Measurements from ENCODE around the gene MYCBP.
"Not testable (repeated sequence)": the region's sequence is repeated elsewhere in the genome, so short reads cannot be mapped to it uniquely, and the experiment has no call there.

The MYCBP gene, protein sequence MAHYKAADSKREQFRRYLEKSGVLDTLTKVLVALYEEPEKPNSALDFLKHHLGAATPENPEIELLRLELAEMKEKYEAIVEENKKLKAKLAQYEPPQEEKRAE

DNA sequence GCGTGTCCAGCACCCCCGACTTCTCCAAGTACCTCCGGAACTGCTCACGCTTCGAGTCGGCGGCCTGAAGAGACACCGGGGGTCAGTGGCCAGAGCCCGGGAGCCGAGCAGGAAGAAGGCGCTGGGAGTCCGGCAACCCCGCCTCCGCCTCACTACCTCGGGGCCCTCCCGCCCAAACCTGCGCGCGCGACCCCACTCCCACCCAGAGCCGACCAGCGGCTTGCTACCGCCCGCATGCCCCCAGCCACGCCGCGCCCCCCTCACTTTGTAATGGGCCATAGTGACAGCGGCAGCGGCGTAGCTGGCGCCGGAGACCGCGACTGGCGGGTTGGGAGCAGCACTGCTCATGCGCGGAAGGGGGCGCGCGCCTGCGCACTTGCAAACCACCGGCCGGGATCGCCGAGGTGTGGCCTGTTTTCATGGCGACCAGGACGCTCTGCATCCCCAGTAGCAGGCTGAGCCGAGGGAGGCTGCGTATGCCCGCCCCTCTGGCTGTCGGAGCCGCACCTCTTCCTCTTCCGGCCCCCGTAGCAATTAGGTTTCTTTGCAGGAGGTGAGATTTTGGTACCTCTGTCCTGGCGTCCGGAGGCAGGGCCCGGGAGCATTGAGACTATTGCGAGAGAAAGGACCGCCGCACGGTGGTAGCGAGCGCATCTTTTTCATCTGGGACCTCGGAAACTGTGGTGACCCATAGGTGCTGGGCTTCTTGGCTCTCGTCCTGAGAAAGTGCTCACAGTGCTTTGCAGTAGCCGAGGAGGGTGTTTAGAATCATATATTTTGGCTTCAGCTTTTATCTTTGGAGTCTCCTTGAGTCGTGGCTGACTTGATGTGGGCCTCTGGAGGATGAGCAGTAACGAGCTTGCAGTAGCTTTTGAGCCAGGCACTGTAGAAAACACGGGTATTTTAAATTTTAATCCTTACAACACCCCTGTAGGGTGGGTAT lies at the start of gene MYCBP:
Gene MYCBP (minus strand): TSS at position 322 of the 943 bp plus-strand sequence. CDS start 43 bp downstream, at position 279.
- peak; percentile 89 for DNase-seq (ENCODE audit: low spot score)

DNA sequence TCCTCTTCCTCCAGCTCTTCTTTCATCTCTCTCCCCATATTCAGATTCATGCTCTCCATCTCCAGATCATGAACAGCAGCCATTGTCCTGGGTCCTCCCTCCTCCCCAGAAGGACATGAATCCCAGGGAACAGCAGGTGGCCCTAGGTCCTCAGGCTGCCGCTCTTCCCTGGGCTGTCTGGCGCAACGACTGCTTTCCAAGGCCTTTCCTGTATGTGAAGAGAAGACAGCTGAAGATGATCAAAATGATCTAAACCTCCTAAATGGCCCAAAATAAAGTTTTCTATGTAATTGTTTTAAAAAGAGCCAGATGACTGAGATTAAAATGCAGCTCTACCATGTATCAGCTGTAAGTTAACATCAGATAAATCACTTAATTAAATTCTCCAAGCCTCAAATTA lies 46.0 kb upstream of the MYCBP start:
- no peak for DNase-seq (ENCODE audit: low spot score)

DNA sequence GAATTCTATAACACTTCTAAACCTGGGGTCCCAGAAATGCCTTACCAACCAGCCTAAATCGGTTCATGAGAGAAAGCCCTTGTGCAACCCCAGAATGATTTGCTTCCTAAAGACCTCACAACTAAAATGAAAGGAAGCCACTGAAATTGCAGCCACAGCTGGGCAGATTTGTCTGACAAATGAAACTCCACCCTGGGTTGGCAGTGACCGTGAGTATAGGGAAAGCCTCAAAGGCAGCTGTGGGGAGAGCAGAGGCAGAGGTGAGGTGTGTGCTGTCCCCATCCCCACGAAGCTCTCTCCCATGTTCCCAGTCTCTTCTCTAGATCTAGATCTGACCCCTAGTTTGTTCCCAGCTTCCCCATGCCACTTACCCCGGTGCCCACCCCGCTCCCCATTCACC lies 45.4 kb upstream of the MYCBP start:
- no peak for DNase-seq (ENCODE audit: low spot score)

DNA sequence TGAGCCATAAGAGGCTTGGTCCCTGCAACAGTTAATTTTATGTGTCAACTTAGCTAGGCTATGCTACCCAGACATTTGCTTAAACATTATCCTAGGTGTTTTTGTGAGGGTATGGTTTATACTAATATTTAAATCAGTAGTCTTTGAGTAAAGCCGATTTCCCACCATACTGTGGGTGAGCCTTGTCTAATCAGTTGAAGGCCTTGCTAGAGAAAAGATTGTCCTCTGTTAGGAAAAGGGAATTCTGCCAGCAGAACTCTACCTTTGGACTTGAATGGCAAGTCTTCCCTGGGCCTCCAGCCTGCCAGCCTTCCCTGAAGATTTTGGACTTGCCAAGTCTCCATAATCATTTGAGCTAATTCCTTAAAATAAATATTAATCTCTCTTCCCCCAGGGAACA lies 44.6 kb upstream of the MYCBP start:
- DNase-seq (ENCODE audit: low spot score), result no peak

DNA sequence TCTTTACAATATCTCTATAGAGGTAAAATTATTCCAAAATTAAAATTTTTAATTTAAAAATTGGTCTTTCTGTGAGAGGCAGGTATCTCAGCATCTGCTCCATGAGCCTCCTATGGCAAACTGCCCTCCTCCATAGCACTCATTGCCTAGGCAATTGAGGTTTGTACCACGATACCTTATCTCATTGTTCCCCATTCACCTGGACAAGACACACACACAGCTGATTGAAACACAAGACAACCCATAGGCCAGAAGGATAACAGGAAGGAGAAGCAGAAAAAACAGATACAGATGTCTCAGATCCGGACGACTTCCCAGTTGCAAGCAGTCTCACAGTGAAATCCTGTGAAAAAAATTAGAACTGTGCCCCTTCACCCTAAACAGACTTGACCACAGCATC lies 44.2 kb upstream of the MYCBP start:
- no peak for DNase-seq (ENCODE audit: low spot score)

DNA sequence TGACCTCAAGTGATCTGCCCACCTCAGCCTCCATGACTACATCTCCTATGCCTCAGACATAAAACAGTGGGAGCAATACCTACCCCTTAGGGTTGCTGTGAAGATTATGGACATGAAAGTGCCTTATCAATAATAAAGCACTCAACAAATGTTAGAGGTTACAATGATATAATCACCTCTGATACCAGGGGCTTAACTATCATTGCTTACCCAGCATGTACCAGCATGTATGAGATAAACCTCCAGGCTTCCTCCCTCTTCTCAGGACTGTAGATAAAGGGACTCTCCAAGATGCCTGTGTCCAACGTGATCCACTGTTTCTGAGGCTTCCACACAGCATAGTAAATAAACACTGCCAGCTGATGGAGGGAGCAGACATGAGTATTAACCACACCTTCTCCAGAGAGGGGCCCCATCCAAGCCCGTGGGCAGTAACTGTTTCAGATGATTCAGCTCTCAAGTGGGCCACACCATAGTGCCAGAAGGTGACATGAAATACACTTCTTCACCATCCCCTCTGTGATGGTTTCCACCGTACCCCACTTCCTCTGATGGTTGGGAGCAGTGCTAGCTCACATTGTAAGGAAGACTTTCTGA lies 42.3 kb upstream of the MYCBP start:
- no peak for DNase-seq (ENCODE audit: low spot score)

DNA sequence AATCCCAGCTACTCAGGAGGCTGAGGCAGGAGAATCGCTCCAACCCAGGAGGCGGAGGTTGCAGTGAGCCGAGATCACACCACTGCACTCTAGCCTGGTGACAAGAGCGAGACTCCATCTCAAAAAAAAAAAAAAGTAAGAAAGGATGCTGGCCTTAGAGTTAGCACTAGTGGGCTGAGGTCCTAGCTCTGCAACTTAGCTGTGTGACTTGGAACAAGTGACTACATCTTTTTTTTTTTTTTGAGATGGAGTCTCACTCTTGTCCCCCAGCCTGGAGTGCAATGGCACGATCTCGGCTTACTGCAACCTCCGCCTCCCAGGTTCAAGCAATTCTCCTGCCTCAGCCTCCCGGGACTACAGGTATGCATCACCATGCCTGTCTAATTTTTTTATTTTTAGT lies 41.8 kb upstream of the MYCBP start:
- not testable (repeated sequence) for DNase-seq (ENCODE audit: low spot score)

DNA sequence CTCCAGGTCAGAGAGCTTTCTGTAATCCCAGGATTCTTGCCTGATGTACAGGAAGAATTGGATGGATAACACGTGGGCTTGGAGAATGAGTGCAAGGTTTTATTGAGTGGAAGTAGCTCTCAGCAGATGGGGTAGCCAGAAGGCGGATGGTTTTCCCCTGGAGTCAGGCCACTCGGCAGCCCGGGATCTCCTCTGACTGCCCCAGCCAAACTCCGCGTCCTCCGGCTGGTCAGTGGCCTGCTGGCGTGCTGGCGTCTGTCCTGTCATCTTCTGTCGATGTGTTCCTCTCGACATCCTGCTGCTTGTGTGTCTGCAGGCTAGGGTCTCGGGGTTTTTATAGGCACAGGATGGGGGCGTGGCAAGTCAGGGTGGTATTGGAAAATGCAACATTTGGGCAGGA lies 35.7 kb upstream of the MYCBP start:
- DNase-seq (ENCODE audit: low spot score), result no peak

DNA sequence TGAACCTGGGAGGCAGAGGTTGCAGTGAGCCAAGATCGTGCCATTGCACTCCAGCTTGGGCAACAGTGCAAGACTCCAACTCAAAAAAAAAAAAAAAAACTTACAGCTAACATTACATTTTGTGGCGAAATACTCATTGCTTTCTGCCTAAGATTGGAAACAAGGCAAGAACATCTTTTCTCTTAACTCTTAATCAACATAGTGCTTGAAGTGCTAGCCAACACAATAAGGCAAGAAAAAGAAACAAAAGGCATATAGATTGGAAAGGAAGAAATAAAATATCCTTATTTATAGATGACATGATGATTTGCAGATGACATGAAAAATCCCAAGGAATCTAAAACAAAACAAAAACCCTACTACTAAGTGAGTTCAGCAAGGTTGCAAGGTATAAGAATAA lies 32.8 kb upstream of the MYCBP start:
- no peak for DNase-seq (ENCODE audit: low spot score)

DNA sequence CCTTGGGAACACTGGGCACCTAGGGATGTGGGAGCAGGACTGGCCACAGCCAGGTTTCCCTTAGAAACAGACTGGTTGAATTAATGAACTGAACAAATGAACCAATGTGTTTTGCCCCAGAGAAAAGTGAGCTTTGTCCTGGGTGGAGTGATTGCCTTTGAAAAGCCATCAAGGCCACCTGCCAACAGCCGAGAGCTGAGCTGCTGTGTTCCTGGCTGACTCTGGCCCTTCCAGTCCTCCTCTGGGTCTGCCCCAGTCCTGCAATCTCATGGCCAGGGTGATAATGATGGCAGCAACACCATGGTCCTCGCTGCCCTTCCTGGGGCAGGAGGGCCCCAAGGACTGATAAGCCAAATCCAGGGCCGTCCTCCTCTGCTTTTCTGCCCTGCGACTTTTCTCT lies 26.4 kb upstream of the MYCBP start:
- DNase-seq (ENCODE audit: low spot score), result no peak

DNA sequence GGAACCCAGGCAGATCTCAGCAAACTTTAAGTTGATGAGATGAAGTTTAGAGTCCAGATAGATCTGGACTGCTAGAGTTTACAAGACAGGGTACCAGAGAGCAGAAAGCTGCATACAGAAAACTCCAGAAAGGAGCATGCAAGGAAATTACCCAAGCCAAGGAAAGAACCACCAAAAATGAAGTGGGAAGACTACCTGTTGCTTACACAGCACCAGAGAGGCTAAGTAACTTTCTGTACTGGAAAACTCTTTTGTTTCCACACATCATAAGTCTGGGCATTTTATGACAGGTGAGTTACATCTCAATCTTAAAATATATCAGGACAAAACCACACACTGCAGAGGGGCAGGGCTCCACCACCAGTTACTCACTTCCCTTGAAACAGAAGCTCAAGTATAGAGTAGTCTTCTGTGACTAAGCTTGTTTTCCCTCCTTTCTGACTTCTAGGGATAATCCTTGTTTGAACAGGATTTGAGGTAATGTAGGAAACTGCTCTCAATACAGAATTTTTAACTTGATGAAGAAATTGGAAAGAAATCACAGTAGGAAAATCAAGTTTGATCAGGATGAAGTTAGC lies 25.6 kb upstream of the MYCBP start:
- DNase-seq (ENCODE audit: low spot score), result peak; percentile 29

DNA sequence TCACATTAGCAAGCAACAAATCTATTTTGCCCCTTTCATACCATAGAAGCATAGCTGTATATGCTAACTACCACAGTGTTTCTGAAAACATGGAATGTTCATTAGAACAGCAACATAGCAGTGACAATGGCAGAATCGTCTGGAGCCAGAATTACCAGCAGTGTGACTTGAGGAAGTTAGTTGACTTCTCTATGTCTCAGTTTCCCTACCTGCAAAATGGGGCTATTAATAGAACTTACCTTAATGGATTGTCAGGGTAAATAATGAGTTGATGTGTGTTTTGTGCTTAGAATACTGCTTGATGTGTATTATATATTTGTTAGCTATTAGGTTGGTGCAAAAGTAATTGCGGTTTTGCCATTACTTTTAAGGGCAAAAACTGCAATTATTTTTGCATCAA lies 23.0 kb upstream of the MYCBP start:
- DNase-seq (ENCODE audit: low spot score), result no peak

DNA sequence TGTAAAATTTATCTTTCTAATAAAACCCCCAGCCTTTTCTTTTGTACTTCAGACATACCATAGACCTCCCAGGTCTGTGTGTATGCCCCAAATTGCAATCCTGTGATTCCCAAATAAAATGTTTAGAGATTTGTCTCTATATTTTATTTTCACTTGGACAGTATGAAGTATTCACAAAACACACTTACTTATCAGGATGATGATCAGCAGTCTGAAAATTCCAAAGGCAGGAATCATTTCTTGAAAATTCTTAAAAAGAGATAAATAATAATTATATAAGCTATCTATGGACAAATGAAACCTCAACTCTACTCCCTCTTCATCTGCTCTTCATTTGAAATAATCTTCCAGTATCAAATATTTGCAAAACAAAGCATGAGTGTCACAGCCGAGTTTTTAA lies 19.8 kb upstream of the MYCBP start:
- no peak for DNase-seq (ENCODE audit: low spot score)

DNA sequence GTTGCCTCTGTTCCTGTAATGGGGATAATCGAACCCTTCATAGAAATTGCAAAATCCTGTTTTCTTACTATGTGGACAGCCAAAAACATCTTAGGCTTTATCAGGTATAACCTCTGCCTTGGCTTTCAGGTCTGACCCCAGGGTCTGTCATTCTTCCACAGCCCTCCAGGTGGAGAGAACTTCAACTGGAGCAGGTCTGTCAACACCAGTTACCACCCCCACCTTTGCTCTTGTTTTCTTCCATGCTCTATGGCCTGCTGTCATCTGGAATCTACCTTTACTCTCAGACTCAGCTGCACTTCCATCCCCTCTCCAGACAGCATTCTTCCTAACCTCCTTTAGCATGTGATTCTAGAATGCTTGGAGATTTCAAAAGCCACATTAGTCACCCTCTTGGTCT lies 18.6 kb upstream of the MYCBP start:
- no peak for DNase-seq (ENCODE audit: low spot score)

DNA sequence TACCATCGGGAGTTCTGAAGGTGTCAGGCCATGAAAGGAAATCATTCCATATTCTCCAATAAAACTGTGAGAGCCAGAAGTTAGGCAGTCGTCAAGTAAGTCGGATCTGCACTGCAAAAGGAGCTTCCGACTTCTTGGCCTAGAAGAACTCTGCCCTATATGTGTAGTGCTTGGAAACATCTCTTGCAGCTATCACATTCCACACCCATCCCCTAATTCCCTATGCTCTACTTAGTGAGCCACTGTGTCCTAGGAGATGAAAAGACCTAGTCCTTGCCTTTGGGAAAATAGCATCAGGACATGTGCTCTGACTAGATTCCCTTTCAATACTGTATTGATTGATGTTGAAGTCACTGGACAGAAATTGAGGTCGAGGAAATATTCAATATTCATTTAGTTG lies 16.4 kb upstream of the MYCBP start:
- DNase-seq (ENCODE audit: low spot score), result no peak

DNA sequence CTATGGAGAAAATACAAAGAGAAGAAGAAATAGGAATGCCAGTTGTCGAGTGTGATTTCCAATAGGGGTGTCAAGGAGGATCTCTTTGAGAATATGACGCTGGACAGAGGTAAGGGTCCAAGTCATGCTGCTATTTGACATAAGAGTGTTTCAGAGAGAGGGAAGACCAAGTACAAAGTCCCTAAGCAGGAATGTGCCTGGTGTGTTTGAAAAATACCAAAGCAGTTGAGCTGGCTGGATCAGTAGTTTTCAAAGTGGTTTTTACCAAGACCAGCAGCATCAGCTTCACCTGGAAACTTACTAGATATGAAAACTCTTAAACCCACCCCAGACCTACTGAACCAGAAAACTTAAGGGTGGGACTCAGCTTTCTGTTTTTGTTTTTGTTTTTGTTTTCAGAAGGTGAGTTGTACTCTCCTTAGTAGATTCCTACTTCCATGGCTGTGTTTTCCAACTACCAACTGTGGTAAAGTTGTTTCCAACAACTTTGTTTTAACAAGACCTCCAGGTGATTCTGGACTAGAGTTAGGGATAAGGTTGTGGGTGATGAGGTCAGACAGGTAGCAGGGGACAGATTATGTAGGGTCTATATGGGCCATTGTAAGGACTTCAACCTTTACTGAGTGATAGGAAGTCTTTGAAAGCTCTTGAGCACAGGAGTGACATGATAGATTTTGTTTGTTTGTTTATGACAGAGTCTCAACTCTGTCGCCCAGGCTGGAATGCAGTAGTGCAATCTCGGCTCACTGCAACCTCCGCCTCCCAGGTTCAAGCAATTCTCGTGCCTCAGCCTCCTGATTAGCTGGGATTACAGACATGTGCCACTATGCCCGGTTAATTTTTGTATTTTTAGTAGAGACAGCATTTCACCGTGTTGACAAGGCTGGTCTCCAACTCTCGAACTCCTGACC lies 15.5 kb upstream of the MYCBP start:
- no peak for DNase-seq (ENCODE audit: low spot score)

DNA sequence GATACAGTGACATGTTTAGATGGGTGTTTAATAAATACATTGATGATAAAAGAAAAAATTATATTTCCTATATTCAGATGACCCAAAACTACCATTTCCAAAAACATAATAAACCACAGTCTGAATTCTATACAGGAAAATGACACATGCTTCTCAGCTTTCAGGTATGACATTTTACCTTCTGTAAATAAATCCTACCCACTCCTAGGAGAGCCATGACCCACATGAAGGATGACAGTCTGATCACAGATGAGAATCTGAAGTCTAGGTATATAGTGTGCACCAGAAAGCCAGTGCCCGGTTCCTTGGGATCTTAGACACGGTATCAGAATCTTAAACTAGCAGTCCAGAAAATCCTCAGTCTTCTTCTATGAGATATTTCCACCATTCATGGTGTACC lies 11.9 kb upstream of the MYCBP start:
- DNase-seq (ENCODE audit: low spot score), result no peak

DNA sequence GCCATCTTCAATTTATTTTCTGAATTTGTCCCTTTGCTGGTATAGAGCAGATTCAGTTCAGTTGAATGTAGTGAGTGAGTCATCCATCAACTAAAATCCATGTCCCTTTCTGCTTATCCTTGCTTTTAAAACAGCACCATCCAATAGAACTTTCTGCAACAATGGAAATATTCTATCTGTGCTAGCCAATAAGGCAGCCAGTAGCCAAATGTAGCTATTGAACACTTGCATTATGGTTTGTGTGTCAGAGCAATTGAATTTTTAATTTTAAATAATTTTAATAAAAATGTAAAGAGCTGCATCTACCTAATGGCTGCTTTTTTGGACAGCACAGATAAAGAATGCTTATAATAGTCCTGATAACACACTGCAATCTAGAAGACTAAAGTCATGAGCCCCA lies 8.3 kb upstream of the MYCBP start, which contains the start of gene GJA9:
Gene GJA9 (minus strand): TSS at position 101 of the 400 bp plus-strand sequence. CDS start 5,489 bp downstream, outside the sequence.
- DNase-seq (ENCODE audit: low spot score), result no peak

DNA sequence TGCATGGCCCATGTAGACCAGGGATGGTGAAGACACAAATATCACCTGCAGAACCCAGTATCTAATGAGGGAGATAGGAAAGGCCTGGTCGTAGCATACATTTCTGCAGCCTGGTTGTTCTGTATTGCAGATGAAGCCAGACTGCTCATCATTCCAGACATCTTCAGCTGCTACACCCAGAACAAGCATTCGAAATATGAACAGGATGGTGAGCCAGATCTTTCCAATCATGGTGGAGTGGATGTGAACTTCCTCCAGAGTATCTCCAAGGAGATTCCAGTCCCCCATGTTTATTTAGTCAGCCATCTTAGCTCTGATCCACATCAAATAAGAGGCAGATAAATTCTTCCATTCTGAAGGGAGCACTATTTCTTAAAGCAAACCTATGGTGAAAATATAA lies 2.7 kb upstream of the MYCBP start:
- DNase-seq (ENCODE audit: low spot score), result no peak

DNA sequence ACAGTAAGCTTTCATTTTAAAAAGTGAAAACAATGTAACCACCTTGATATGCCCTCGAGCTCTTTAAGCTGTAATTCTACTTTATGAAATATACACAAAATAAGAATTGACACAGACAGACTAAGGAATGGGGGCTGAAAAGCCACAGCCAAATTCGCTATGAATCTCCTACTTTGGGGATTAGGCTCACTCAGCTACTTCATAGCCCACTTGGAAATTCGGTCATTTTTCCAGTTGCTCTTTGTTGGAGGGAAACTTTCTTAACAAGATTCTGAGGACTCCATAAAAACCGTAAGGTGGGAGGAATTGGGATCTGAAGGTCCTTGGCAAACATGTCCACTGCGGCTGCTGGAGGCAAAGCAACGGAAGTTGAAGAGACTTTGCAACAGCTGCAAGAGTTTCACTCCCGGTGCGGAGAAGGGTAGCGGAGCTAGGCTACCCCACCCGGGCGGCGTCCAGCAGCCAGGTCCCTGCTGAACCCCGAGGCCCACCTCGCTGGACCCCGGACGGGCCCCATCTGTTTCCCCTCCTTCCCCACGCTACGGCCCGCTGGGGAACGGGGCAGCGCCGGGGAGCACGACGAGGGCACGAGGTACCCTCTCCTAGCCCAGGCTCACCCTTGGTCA lies 634 bp downstream of the MYCBP start:
- no peak for DNase-seq (ENCODE audit: low spot score)

DNA sequence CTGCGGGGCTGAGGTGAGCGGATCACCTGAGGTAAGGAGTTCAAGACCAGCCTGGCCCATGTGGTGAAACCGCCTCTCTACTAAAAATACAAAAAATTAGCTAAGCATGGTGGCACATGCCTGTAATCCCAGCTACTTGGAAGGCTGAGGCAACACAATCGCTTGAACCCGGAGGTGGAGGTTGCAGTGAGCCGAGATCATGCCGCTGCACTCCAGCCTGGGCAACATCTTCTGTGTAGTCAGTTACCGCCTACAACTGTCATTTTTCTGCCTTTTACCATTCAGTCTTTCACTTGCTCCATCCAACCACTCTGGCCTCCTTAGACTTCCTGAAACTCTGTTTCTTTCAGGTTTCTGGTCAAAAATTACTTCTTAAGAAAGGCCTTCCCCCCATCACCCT lies 2.2 kb downstream of the MYCBP start:
- no peak for DNase-seq (ENCODE audit: low spot score)
